Mesenchymal stem cell (in vitro differentiated cells and primary cell): ENCODE results near the gene OR6A2.
A peak's percentile ranks its signal among the peaks of the same experiment; 100 is the strongest.

Source experiments
- DNase-seq: peaks from one replicate; pipeline ENCODE4 v3.0.0-alpha.2; 2013
- H2AFZ ChIP-seq: one replicate; pipeline ENCODE4 v1.6.1; 2013; ENCODE audit warnings: low read depth, mild to moderate bottlenecking, control low read depth, inconsistent platforms, low read length, moderate library complexity
- H2AK5ac ChIP-seq: 2 replicates; pipeline ENCODE4 v1.6.1; 2013; ENCODE audit warnings: low read length, moderate library complexity, mild to moderate bottlenecking, inconsistent platforms; ENCODE audit not compliant: severe bottlenecking
- H2BK120ac ChIP-seq: one replicate; pipeline ENCODE4 v1.6.1; 2013; ENCODE audit warnings: low read depth, mild to moderate bottlenecking, inconsistent platforms, low read length, moderate library complexity
- H2BK12ac ChIP-seq, 2 experiments: one replicate each; pipeline ENCODE4 v1.6.1; 2013; ENCODE audit warnings: inconsistent platforms in 2 of 2, low read length in 2 of 2, mild to moderate bottlenecking in 2 of 2, moderate library complexity in 2 of 2, control low read depth in 1 of 2
- H2BK15ac ChIP-seq: one replicate; pipeline ENCODE4 v1.6.1; 2013; ENCODE audit warnings: mild to moderate bottlenecking, low read depth, inconsistent platforms; ENCODE audit not compliant: poor library complexity, severe bottlenecking
- H2BK5ac ChIP-seq: 2 replicates; pipeline ENCODE4 v1.6.1; 2013; ENCODE audit warnings: low read depth, mild to moderate bottlenecking, low read length, control low read depth, inconsistent platforms; ENCODE audit not compliant: poor library complexity, severe bottlenecking
- H3K14ac ChIP-seq, 2 experiments: one replicate each; pipeline ENCODE4 v1.6.1; 2013; ENCODE audit warnings: inconsistent platforms in 2 of 2, low read length in 2 of 2, control low read depth in 1 of 2, mild to moderate bottlenecking in 1 of 2, moderate library complexity in 1 of 2
- H3K18ac ChIP-seq, 2 experiments: one replicate each; pipeline ENCODE4 v1.6.1; 2013; ENCODE audit warnings: inconsistent platforms in 2 of 2, low read length in 2 of 2, control low read depth in 1 of 2, low read depth in 1 of 2, mild to moderate bottlenecking in 1 of 2
- H3K23ac ChIP-seq, 2 experiments: one replicate each; pipeline ENCODE4 v1.6.1; 2013; ENCODE audit warnings: inconsistent platforms in 2 of 2, low read length in 2 of 2, mild to moderate bottlenecking in 2 of 2, moderate library complexity in 2 of 2, control low read depth in 1 of 2
- H3K27ac ChIP-seq: 2 replicates; pipeline ENCODE4 v1.5.1; 2013; ENCODE audit warnings: mild to moderate bottlenecking, moderate library complexity, low read length, control low read depth, inconsistent platforms; ENCODE audit not compliant: poor library complexity, severe bottlenecking
- H3K27me3 ChIP-seq, 2 experiments: 2 replicates each; pipeline versions ENCODE4 v1.6.1 to v1.7.0; 2013; ENCODE audit warnings: low read length in 2 of 2, mild to moderate bottlenecking in 2 of 2, moderate library complexity in 2 of 2, control low read depth in 1 of 2, inconsistent platforms in 1 of 2; ENCODE audit not compliant: control insufficient read depth in 1 of 2, insufficient read depth in 1 of 2
- H3K36me3 ChIP-seq, 2 experiments: 2 replicates each; pipeline versions ENCODE4 v1.6.1 to v1.7.0; 2013; ENCODE audit warnings: low read length in 2 of 2, control low read depth in 1 of 2, inconsistent platforms in 1 of 2, low read depth in 1 of 2, mild to moderate bottlenecking in 1 of 2; ENCODE audit not compliant: insufficient read depth in 2 of 2, control insufficient read depth in 1 of 2
- H3K4ac ChIP-seq, 2 experiments: one replicate each; pipeline ENCODE4 v1.6.1; 2013; ENCODE audit warnings: inconsistent platforms in 2 of 2, low read length in 2 of 2, mild to moderate bottlenecking in 2 of 2, moderate library complexity in 2 of 2, control low read depth in 1 of 2, low read depth in 1 of 2
- H3K4me1 ChIP-seq: 2 replicates; pipeline ENCODE4 v1.6.1; 2013; ENCODE audit warnings: low read depth, low read length, control low read depth; ENCODE audit not compliant: control insufficient read depth, insufficient read depth
- H3K4me2 ChIP-seq: 2 replicates; pipeline ENCODE4 v1.6.1; 2013; ENCODE audit warnings: low read length, mild to moderate bottlenecking, inconsistent platforms; ENCODE audit not compliant: poor library complexity, severe bottlenecking
- H3K4me3 ChIP-seq, 2 experiments: 2 replicates each; pipeline versions ENCODE4 v1.5.1 to v1.7.0; 2013; ENCODE audit warnings: low read length in 2 of 2, mild to moderate bottlenecking in 2 of 2, control low read depth in 1 of 2, low read depth in 1 of 2; ENCODE audit not compliant: insufficient read depth in 1 of 2
- H3K79me1 ChIP-seq: replicated peaks from 2 replicates; pipeline ENCODE4 v1.6.1; 2013; ENCODE audit warnings: mild to moderate bottlenecking, control low read depth, low read length, inconsistent platforms; ENCODE audit not compliant: poor library complexity, severe bottlenecking
- H3K9ac ChIP-seq: 2 replicates; pipeline ENCODE4 v1.7.0; 2013; ENCODE audit warnings: mild to moderate bottlenecking, low read length, moderate library complexity
- H3K9me3 ChIP-seq: 2 replicates; pipeline ENCODE4 v1.7.0; 2013; ENCODE audit warnings: mild to moderate bottlenecking, low read length; ENCODE audit not compliant: control insufficient read depth
- H4K8ac ChIP-seq: one replicate; pipeline ENCODE4 v1.6.1; 2013; ENCODE audit warnings: inconsistent platforms, mild to moderate bottlenecking, low read length, moderate library complexity
- H4K91ac ChIP-seq: one replicate; pipeline ENCODE4 v1.6.1; 2013; ENCODE audit warnings: mild to moderate bottlenecking, low read length, inconsistent platforms
- WGBS: methylation state at CpG from one replicate; pipeline ENCODE4 v1.1.7; 2013; ENCODE audit warnings: mixed read lengths; 5-methylcytosine and 5-hydroxymethylcytosine counted together

OR6A2 gene

GRCh38 chr11:6825231-6825744 lies 25.8 kb upstream of the OR6A2 start:
- no peaks in the 10 kb centered on the region for H3K36me3 ChIP-seq
- H2BK120ac ChIP-seq = no peak overlapping the region
- H2BK12ac ChIP-seq = no peak overlapping the region
- H3K4me2 ChIP-seq = no peak overlapping the region
- H3K9ac ChIP-seq = no peak overlapping the region
- no peak for DNase-seq
- H3K4me1 ChIP-seq = no peaks in the 10 kb centered on the region
- no peak overlapping the region for H3K27ac ChIP-seq
- H3K4me3 ChIP-seq = no peak overlapping the region
- H3K23ac ChIP-seq = no peak overlapping the region
- H4K91ac ChIP-seq = no peak overlapping the region
- peaks cover 2% of the 10 kb centered on the region for H3K9me3 ChIP-seq
- no peak overlapping the region for H2BK5ac ChIP-seq
- 88% methylated on average over 7 of the region's 7 CpGs for WGBS
- no peak overlapping the region for H3K4ac ChIP-seq
- H3K18ac ChIP-seq = no peak overlapping the region
- H2AK5ac ChIP-seq = no peak overlapping the region
- H2AFZ ChIP-seq = no peak overlapping the region
- H4K8ac ChIP-seq = no peak overlapping the region
- H3K14ac ChIP-seq = no peak overlapping the region
- H3K79me1 ChIP-seq = no peaks in the 10 kb centered on the region
- no peak overlapping the region for H2BK15ac ChIP-seq
- no peaks in the 10 kb centered on the region for H3K27me3 ChIP-seq

GRCh38 chr11:6824136-6824823 lies 24.8 kb upstream of the OR6A2 start:
- H3K14ac ChIP-seq = no peak overlapping the region
- H2BK5ac ChIP-seq = no peak overlapping the region
- no peak overlapping the region for H3K18ac ChIP-seq
- no peak overlapping the region for H3K23ac ChIP-seq
- no peaks in the 10 kb centered on the region for H3K79me1 ChIP-seq
- H3K4me2 ChIP-seq = no peak overlapping the region
- H3K27ac ChIP-seq = no peak overlapping the region
- no peaks in the 10 kb centered on the region for H3K36me3 ChIP-seq
- WGBS = 89% methylated on average over 5 of the region's 5 CpGs
- H3K9ac ChIP-seq = no peak overlapping the region
- no peak overlapping the region for H2AFZ ChIP-seq
- H2BK12ac ChIP-seq = no peak overlapping the region
- H4K91ac ChIP-seq = no peak overlapping the region
- no peaks in the 10 kb centered on the region for H3K4me1 ChIP-seq
- H3K27me3 ChIP-seq = no peaks in the 10 kb centered on the region
- DNase-seq = no peak
- no peak overlapping the region for H3K4ac ChIP-seq
- no peak overlapping the region for H4K8ac ChIP-seq
- H2BK120ac ChIP-seq = no peak overlapping the region
- H2AK5ac ChIP-seq = no peak overlapping the region
- H2BK15ac ChIP-seq = no peak overlapping the region
- H3K9me3 ChIP-seq = peaks cover 5% of the 10 kb centered on the region
- no peak overlapping the region for H3K4me3 ChIP-seq

DNA sequence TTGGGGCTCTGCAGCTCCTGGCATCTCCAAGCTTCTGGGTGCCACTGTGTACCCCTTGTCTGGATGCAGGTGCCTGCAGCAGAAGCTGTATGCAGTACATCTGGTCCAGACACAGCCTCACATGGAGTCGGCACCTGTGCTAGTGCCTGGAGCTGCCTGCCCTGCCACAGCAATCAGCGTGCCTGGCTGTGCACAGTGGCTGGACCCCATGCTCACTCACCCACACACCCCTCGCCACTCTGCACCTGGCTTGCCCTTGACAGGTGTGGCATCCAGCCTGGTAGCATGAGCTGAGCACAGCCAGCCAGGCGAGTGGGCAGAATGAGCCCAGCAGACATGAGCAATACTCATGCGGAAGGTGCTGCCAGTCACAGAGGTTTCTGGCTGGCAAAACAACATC lies 19.5 kb upstream of the OR6A2 start:
- Histone ChIP-seq H2BK120ac (no peak overlapping the region), H2BK12ac (no peak overlapping the region), H3K18ac (no peak overlapping the region), H2BK5ac (no peak overlapping the region), H3K14ac (no peak overlapping the region), H3K9me3 (peaks cover 5% of the 10 kb centered on the region), H4K91ac (no peak overlapping the region), H3K9ac (no peak overlapping the region), H2AFZ (no peak overlapping the region), H3K23ac (no peak overlapping the region), H2BK15ac (no peak overlapping the region), H3K27ac (no peak overlapping the region), H3K36me3 (no peaks in the 10 kb centered on the region), H3K4me3 (no peak overlapping the region), H3K27me3 (no peaks in the 10 kb centered on the region), H3K4me1 (no peaks in the 10 kb centered on the region), H3K4me2 (no peak overlapping the region), H4K8ac (no peak overlapping the region), H3K4ac (no peak overlapping the region), H3K79me1 (no peaks in the 10 kb centered on the region), H2AK5ac (no peak overlapping the region)
- DNase-seq = no peak
- 81% methylated on average over 5 of the region's 5 CpGs for WGBS

DNA sequence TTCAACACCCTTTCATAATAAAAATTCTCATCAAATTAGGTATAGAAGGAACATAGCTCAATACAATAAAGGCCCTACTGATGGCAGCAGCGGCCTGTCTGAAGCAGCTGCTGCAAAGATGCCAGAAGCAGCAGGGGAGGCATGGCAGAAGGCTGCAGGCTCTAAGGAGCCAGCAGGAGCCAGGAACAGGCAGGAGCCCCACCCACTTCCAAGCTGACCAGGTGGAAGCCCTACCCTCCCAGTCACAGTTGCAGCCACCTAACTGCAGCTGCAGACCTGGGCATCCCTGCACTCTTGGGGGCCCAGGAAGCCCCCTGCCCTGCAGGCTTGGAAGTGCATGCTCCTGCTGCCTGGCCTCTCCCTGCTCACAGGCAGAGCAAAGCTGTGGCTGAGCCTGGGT lies 18.2 kb upstream of the OR6A2 start:
- Histone ChIP-seq H2BK12ac (no peak overlapping the region), H2BK120ac (no peak overlapping the region), H3K4me1 (peaks cover 5% of the 10 kb centered on the region)

More for the DNA sequence above, 18.2 kb upstream of the OR6A2 start:
- no peak overlapping the region for H2AK5ac ChIP-seq
- H3K27ac ChIP-seq = no peak overlapping the region
- DNase-seq = no peak
- H4K8ac ChIP-seq = no peak overlapping the region
- no peak overlapping the region for H3K4me2 ChIP-seq
- H2BK15ac ChIP-seq = no peak overlapping the region
- 14% methylated on average over 1 of the region's 1 CpG for WGBS
- no peak overlapping the region for H4K91ac ChIP-seq
- H3K27me3 ChIP-seq = peaks cover 0 to 8% of the 10 kb centered on the region in 2 experiments
- H3K4me3 ChIP-seq = no peak overlapping the region
- H3K4ac ChIP-seq = no peak overlapping the region
- H3K23ac ChIP-seq = no peak overlapping the region
- no peaks in the 10 kb centered on the region for H3K79me1 ChIP-seq
- H2BK5ac ChIP-seq = no peak overlapping the region
- H3K14ac ChIP-seq = peak overlapping the region in 1 of 2 experiments; percentile 7
- no peak overlapping the region for H3K9ac ChIP-seq
- H3K9me3 ChIP-seq = peaks cover 5% of the 10 kb centered on the region
- H2AFZ ChIP-seq = no peak overlapping the region
- no peaks in the 10 kb centered on the region for H3K36me3 ChIP-seq
- H3K18ac ChIP-seq = no peak overlapping the region
